ENCODE data around the gene NEU4.
"Not testable (repeated sequence)": the region's sequence is repeated elsewhere in the genome, so short reads cannot be mapped to it uniquely, and the experiment has no call there.

The NEU4 gene

GRCh38 chr2:241814393-241814642 lies 5.3 kb downstream of the NEU4 start:
- no peak for DNase-seq

GRCh38 chr2:241814643-241815476 lies 5.9 kb downstream of the NEU4 start:
- no peak for DNase-seq

- DNase-seq: no peak
Measured at GRCh38 chr2:241815477-241816430, 6.8 kb downstream of the NEU4 start.

GRCh38 chr2:241816431-241817121 lies 7.6 kb downstream of the NEU4 start:
- no peak for DNase-seq

GRCh38 chr2:241817126-241817820 lies 8.3 kb downstream of the NEU4 start:
- DNase-seq: no peak

GRCh38 chr2:241817821-241818215 lies 8.8 kb downstream of the NEU4 start:
- not testable (repeated sequence) for DNase-seq

GRCh38 chr2:241818229-241818942 lies 9.4 kb downstream of the NEU4 start:
- no peak for DNase-seq

GRCh38 chr2:241818943-241819270 lies 9.9 kb downstream of the NEU4 start:
- DNase-seq: no peak

GRCh38 chr2:241819947-241820624 lies 11.1 kb downstream of the NEU4 start:
- DNase-seq: not testable (repeated sequence)

- DNase-seq: no peak
Measured at GRCh38 chr2:241820625-241821384, 11.8 kb downstream of the NEU4 start.

- no peak for DNase-seq
Measured at GRCh38 chr2:241821460-241822263, 12.7 kb downstream of the NEU4 start.

- no peak for DNase-seq
Measured at GRCh38 chr2:241822264-241822623, 13.3 kb downstream of the NEU4 start.

GRCh38 chr2:241823531-241824437 lies 14.8 kb downstream of the NEU4 start:
- not testable (repeated sequence) for DNase-seq

GRCh38 chr2:241827394-241827793 lies 18.4 kb downstream of the NEU4 start:
- no peak for DNase-seq

GRCh38 chr2:241833101-241833663 lies 24.2 kb downstream of the NEU4 start:
- no peak for DNase-seq

- DNase-seq: not testable (repeated sequence)
Measured at GRCh38 chr2:241833756-241834526, 24.9 kb downstream of the NEU4 start.

- DNase-seq: no peak
Measured at GRCh38 chr2:241834527-241835210, 25.7 kb downstream of the NEU4 start.
